H1 (cell line): ENCODE data around the gene YWHAE. TPM values are rescaled to one million over a fixed set of nuclear protein-coding genes. Genes with fewer than 3 reads are reported as not detected.

Source experiments
- TEAD4 ChIP-seq: IDR thresholded peaks from 2 replicates; pipeline ENCODE4 v1.6.1; 2012; ENCODE audit warnings: low read depth, low read length, inconsistent platforms, mixed read lengths
- polyA plus RNA-seq, 7 experiments: library from polyadenylated mRNA; depleted of rRNA in 3 of 7; stranded (reverse) in 5 of 7; unstranded in 2 of 7; fragments of >200 nt in 5 of 7; fragments of 200-250 nt in 2 of 7; gene quantifications; 1 replicate in 5 of 7; 2 replicates in 1 of 7; 4 replicates in 1 of 7; pipeline versions ENCODE4 v1.2.1 to v1.2.3, GENCODE V29; 2011 to 2013; ENCODE audit warnings: missing spikeins in 2 of 7, mixed read lengths in 2 of 7
- total RNA-seq: library from RNA; stranded (reverse); fragmentation: NEBNext Ultra II Directional; extraction: Animal tissue kit (Norgen Biotek cat#: 25700); gene quantifications from 2 replicates; pipeline ENCODE4 v1.2.1, GENCODE V29; 2021

Gene YWHAE
- total and polyA plus RNA-seq, 2 of the 8 experiments (the other 6 are each of a cell fraction or from before 2014, with no cell fraction given) = 559 to 1,186 TPM

GRCh38 chr17:1324201-1324771, 75.7 kb downstream of the YWHAE start (continued):
- no peak for TF ChIP-seq TEAD4
